CD4-positive, alpha-beta T cell treated with Interleukin-12 subunit alpha and Interleukin-12 subunit beta, for 1 hour (primary cell): ENCODE results near the gene TACC2.
"Not testable (repeated sequence)": the region's sequence is repeated elsewhere in the genome, so short reads cannot be mapped to it uniquely, and the experiment has no call there.

Experiments used
- DNase-seq: peaks from one replicate; pipeline ENCODE4 v3.0.0-alpha.2; 2020

Gene TACC2

GRCh38 chr10:121988361-121989324 lies at the start of gene TACC2:
TSS of gene TACC2 (plus strand) at chr10:121989163. CDS start at chr10:122021982, 32,819 bp downstream.
- DNase-seq, result no peak

GRCh38 chr10:121941532-121941931 lies 47.4 kb upstream of the TACC2 start:
- no peak for DNase-seq

- no peak for DNase-seq
Measured at GRCh38 chr10:121942749-121943416, 46.1 kb upstream of the TACC2 start.

- DNase-seq, result no peak
Measured at GRCh38 chr10:121947343-121948330, 41.3 kb upstream of the TACC2 start.

GRCh38 chr10:121949049-121949448 lies 39.9 kb upstream of the TACC2 start:
- DNase-seq, result no peak

- no peak for DNase-seq
Measured at GRCh38 chr10:121949451-121949850, 39.5 kb upstream of the TACC2 start.

- no peak for DNase-seq
Measured at GRCh38 chr10:121952226-121952625, 36.7 kb upstream of the TACC2 start.

GRCh38 chr10:121956111-121957061 lies 32.6 kb upstream of the TACC2 start:
- DNase-seq, result no peak

GRCh38 chr10:121959671-121960070 lies 29.3 kb upstream of the TACC2 start:
- DNase-seq, result no peak

GRCh38 chr10:121961456-121961855 lies 27.5 kb upstream of the TACC2 start:
- no peak for DNase-seq

GRCh38 chr10:121965996-121966395 lies 23.0 kb upstream of the TACC2 start:
- no peak for DNase-seq

- DNase-seq, result not testable (repeated sequence)
Measured at GRCh38 chr10:121969086-121969485, 19.9 kb upstream of the TACC2 start.

- peak; percentile 27 for DNase-seq
Measured at GRCh38 chr10:121974019-121974534, 14.9 kb upstream of the TACC2 start.

- DNase-seq, result peak; percentile 76
Measured at GRCh38 chr10:121974535-121975294, 14.2 kb upstream of the TACC2 start, which contains the start of gene NSMCE4A. TSS of gene NSMCE4A (minus strand) at chr10:121975217. CDS start at chr10:121975165, 52 bp downstream.

GRCh38 chr10:121975295-121976086 lies 13.5 kb upstream of the TACC2 start:
- no peak for DNase-seq

GRCh38 chr10:121976607-121977006 lies 12.4 kb upstream of the TACC2 start:
- no peak for DNase-seq

- no peak for DNase-seq
Measured at GRCh38 chr10:121978511-121978910, 10.5 kb upstream of the TACC2 start.

- DNase-seq, result no peak
Measured at GRCh38 chr10:121981346-121981745, 7.6 kb upstream of the TACC2 start.

GRCh38 chr10:121983852-121984251 lies 5.1 kb upstream of the TACC2 start:
- no peak for DNase-seq
